H1 (cell line): ENCODE measurements around the gene CYP26A1. TPM values are rescaled to one million over a fixed set of nuclear protein-coding genes. Genes with fewer than 3 reads are reported as not detected.
A peak's percentile ranks its signal among the peaks of the same experiment; 100 is the strongest.

Source experiments
- CTCF ChIA-PET: fragments of 300-600 bp; sonication (Branson Sonifier 250); formaldehyde crosslinking; loops from one replicate; lab custom pipeline; 2021; ENCODE audit not compliant: partially characterized antibody; lab: Charles Lee
- POLR2A ChIA-PET: fragments of 300-600 bp; sonication (Branson Sonifier 250); formaldehyde crosslinking; loops from one replicate; lab custom pipeline; 2021; ENCODE audit warnings: inconsistent platforms; ENCODE audit not compliant: partially characterized antibody; lab: Charles Lee
- DNase-seq, 2 experiments: peaks; one replicate each; pipeline versions ENCODE4 v3.0.0 to v3.0.0-alpha.2; 2010 to 2022; ENCODE audit warnings: low spot score in 2 of 2, low read depth in 1 of 2, mixed read lengths in 1 of 2
- FAIRE-seq: peaks from 2 replicates; lab custom pipeline; 2011; peaks lifted over from hg19 to GRCh38; lab: Jason Lieb, UNC
- H2AFZ ChIP-seq: 2 replicates; pipeline ENCODE4 v1.8.1; 2012; ENCODE audit warnings: low read length, inconsistent platforms
- H2AK5ac ChIP-seq: 2 replicates; pipeline ENCODE4 v1.6.1; 2013; ENCODE audit warnings: low read depth, low read length
- H2BK120ac ChIP-seq: replicated peaks from 2 replicates; pipeline ENCODE3; 2013; ENCODE audit warnings: low read depth, low read length, inconsistent platforms
- H2BK12ac ChIP-seq: 2 replicates; pipeline ENCODE4 v1.6.1; 2013; ENCODE audit warnings: low read depth, low read length
- H2BK15ac ChIP-seq: 2 replicates; pipeline ENCODE4 v1.6.1; 2013; ENCODE audit warnings: low read length
- H2BK20ac ChIP-seq: 2 replicates; pipeline ENCODE4 v1.6.1; 2013; ENCODE audit warnings: low read length
- H2BK5ac ChIP-seq: 2 replicates; pipeline ENCODE4 v1.6.1; 2013; ENCODE audit warnings: low read depth, low read length
- H3K14ac ChIP-seq: 2 replicates; pipeline ENCODE4 v1.6.1; 2013; ENCODE audit warnings: inconsistent platforms; ENCODE audit not compliant: insufficient read length
- H3K18ac ChIP-seq: 2 replicates; pipeline ENCODE4 v1.6.1; 2013; ENCODE audit warnings: low read length; ENCODE audit errors: extremely low read depth
- H3K23ac ChIP-seq: 2 replicates; pipeline ENCODE4 v1.6.1; 2013; ENCODE audit warnings: inconsistent platforms; ENCODE audit not compliant: insufficient read length
- H3K23me2 ChIP-seq: 2 replicates; pipeline ENCODE4 v1.6.1; 2013; ENCODE audit warnings: low read depth, low read length
- H3K27ac ChIP-seq: 2 replicates; pipeline ENCODE4 v1.6.1; 2011; ENCODE audit warnings: low read depth, low read length, inconsistent platforms
- H3K27me3 ChIP-seq, 4 experiments: replicated peaks in 1 of 4; 1 replicate in 1 of 4; 2 replicates in 3 of 4; pipeline versions ENCODE4 v1.6.1 to v1.8.1; 2011 to 2013; ENCODE audit warnings: low read length in 3 of 4, mild to moderate bottlenecking in 3 of 4, inconsistent platforms in 2 of 4, mixed read lengths in 2 of 4, moderate library complexity in 1 of 4; ENCODE audit not compliant: control insufficient read depth in 3 of 4, insufficient read depth in 3 of 4; ENCODE audit errors: extremely low read depth in 1 of 4
- H3K36me3 ChIP-seq, 4 experiments: 2 replicates each; pipeline versions ENCODE4 v1.6.1 to v1.8.1; 2011 to 2013; ENCODE audit warnings: mild to moderate bottlenecking in 4 of 4, low read length in 3 of 4, moderate library complexity in 2 of 4, control low read depth in 1 of 4, inconsistent platforms in 1 of 4; ENCODE audit not compliant: insufficient read depth in 4 of 4, control insufficient read depth in 2 of 4
- H3K4ac ChIP-seq: replicated peaks from 2 replicates; pipeline ENCODE3; 2013; ENCODE audit warnings: low read length, low read depth, mixed read lengths, inconsistent platforms; ENCODE audit not compliant: insufficient read length
- H3K4me1 ChIP-seq, 4 experiments: replicated peaks in 1 of 4; 1 replicate in 1 of 4; 2 replicates in 3 of 4; pipeline versions ENCODE4 v1.6.1 to v1.8.1; 2011 to 2013; ENCODE audit warnings: low read length in 3 of 4, inconsistent platforms in 2 of 4, mixed read lengths in 1 of 4; ENCODE audit not compliant: insufficient read depth in 4 of 4, control insufficient read depth in 3 of 4
- H3K4me2 ChIP-seq, 2 experiments: 2 replicates each; pipeline versions ENCODE4 v1.6.1 to v1.8.1; 2011 to 2013; ENCODE audit warnings: low read depth in 2 of 2, low read length in 2 of 2, control low read depth in 1 of 2, inconsistent platforms in 1 of 2, mild to moderate bottlenecking in 1 of 2; ENCODE audit not compliant: insufficient read depth in 1 of 2
- H3K4me3 ChIP-seq, 4 experiments: fragments of 200-600, 300-600 bp in 1 of 4; sonication (generic), shearing (Covaris generic), sonication (Bioruptor Twin) in 1 of 4; 2 replicates each; pipeline versions ENCODE4 v1.5.1 to v1.8.1; 2011 to 2016; ENCODE audit warnings: low read length in 4 of 4, low read depth in 3 of 4, control low read depth in 2 of 4, inconsistent platforms in 2 of 4, mild to moderate bottlenecking in 2 of 4, mixed read lengths in 1 of 4, moderate library complexity in 1 of 4; ENCODE audit not compliant: insufficient read depth in 2 of 4; ENCODE audit errors: extremely low read depth in 1 of 4
- H3K56ac ChIP-seq: replicated peaks from 2 replicates; pipeline ENCODE3; 2013; ENCODE audit warnings: low read depth, mild to moderate bottlenecking, mixed read lengths, low read length, inconsistent platforms; ENCODE audit not compliant: insufficient read length
- H3K79me1 ChIP-seq: 2 replicates; pipeline ENCODE4 v1.6.1; 2013; ENCODE audit warnings: low read depth, low read length, control low read depth
- H3K79me2 ChIP-seq, 2 experiments: 2 replicates each; pipeline versions ENCODE4 v1.6.1 to v1.8.1; 2012 to 2013; ENCODE audit warnings: low read length in 2 of 2, mild to moderate bottlenecking in 2 of 2, inconsistent platforms in 1 of 2; ENCODE audit not compliant: insufficient read depth in 2 of 2, control insufficient read depth in 1 of 2
- H3K9ac ChIP-seq, 4 experiments: replicated peaks in 1 of 4; 1 replicate in 1 of 4; 2 replicates in 3 of 4; pipeline versions ENCODE4 v1.6.1 to v1.8.1; 2011 to 2013; ENCODE audit warnings: low read depth in 3 of 4, low read length in 3 of 4, control low read depth in 2 of 4, mild to moderate bottlenecking in 2 of 4, moderate library complexity in 2 of 4, inconsistent platforms in 1 of 4; ENCODE audit errors: extremely low read depth in 1 of 4
- H3K9me3 ChIP-seq, 2 experiments: 2 replicates each; pipeline versions ENCODE4 v1.6.1 to v1.8.1; 2012 to 2013; ENCODE audit warnings: mild to moderate bottlenecking in 2 of 2, moderate library complexity in 2 of 2, control low read depth in 1 of 2, inconsistent platforms in 1 of 2, low read depth in 1 of 2, low read length in 1 of 2, mixed read lengths in 1 of 2; ENCODE audit not compliant: insufficient read depth in 2 of 2
- H4K20me1 ChIP-seq, 2 experiments: replicated peaks in 1 of 2; 2 replicates each; pipeline versions ENCODE3 to v1.8.1; 2011 to 2013; ENCODE audit warnings: inconsistent platforms in 2 of 2, low read length in 2 of 2, mild to moderate bottlenecking in 1 of 2; ENCODE audit not compliant: insufficient read depth in 2 of 2, control insufficient read depth in 1 of 2
- H4K5ac ChIP-seq: 2 replicates; pipeline ENCODE4 v1.6.1; 2013; ENCODE audit warnings: low read length, low read depth, mixed read lengths, inconsistent platforms; ENCODE audit not compliant: insufficient read length
- H4K8ac ChIP-seq: 2 replicates; pipeline ENCODE4 v1.8.0; 2013; ENCODE audit warnings: mild to moderate bottlenecking, moderate library complexity, low read length, inconsistent platforms; ENCODE audit not compliant: insufficient read depth; ENCODE audit errors: extremely low read depth
- H4K91ac ChIP-seq: replicated peaks from 2 replicates; pipeline ENCODE3; 2013; ENCODE audit warnings: low read length, mixed read lengths, inconsistent platforms; ENCODE audit not compliant: insufficient read length
- CBX8 ChIP-seq: fragments of 300-800, 300-1000 bp; sonication (generic); IDR thresholded peaks from 2 replicates; pipeline ENCODE4 v1.7.1; 2016; ENCODE audit warnings: low read depth, low read length, borderline replicate concordance
- E2F6 ChIP-seq: IDR thresholded peaks from 2 replicates; pipeline ENCODE4 v1.6.1; 2012; ENCODE audit warnings: inconsistent platforms
- SAP30 ChIP-seq: fragments of 300-600 bp; sonication (generic); IDR thresholded peaks from 2 replicates; pipeline ENCODE4 v1.7.1; 2012; ENCODE audit warnings: low read length, moderate library complexity, mild to moderate bottlenecking, inconsistent platforms; ENCODE audit not compliant: insufficient read depth, insufficient replicate concordance
- TEAD4 ChIP-seq: IDR thresholded peaks from 2 replicates; pipeline ENCODE4 v1.6.1; 2012; ENCODE audit warnings: low read depth, low read length, inconsistent platforms, mixed read lengths
- YY1 ChIP-seq: IDR thresholded peaks from 2 replicates; pipeline ENCODE4 v1.6.1; 2011; ENCODE audit warnings: low read depth, mild to moderate bottlenecking, low read length
- ZNF274 ChIP-seq: IDR thresholded peaks from 2 replicates; pipeline ENCODE4 v1.7.0; 2012; ENCODE audit warnings: low read length, borderline replicate concordance; ENCODE audit errors: extremely low read depth
- WGBS, 2 experiments: shearing (Covaris generic) in 1 of 2; methylation state at CpG; one replicate each; pipeline versions ENCODE4 v1.1.6 to v1.1.7; 2013 to 2015; ENCODE audit warnings: low lambda C conversion rate in 2 of 2, mixed read lengths in 2 of 2, inconsistent platforms in 1 of 2, low coverage in 1 of 2, missing lambda C conversion rate in 1 of 2; ENCODE audit not compliant: insufficient replicate concordance in 2 of 2, insufficient coverage in 1 of 2, insufficient read length in 1 of 2; ENCODE audit errors: extremely low coverage in 1 of 2, missing lambda C conversion rate in 1 of 2; 5-methylcytosine and 5-hydroxymethylcytosine counted together
- polyA plus RNA-seq, 7 experiments: library from polyadenylated mRNA; depleted of rRNA in 3 of 7; stranded (reverse) in 5 of 7; unstranded in 2 of 7; fragments of >200 nt in 5 of 7; fragments of 200-250 nt in 2 of 7; gene quantifications; 1 replicate in 5 of 7; 2 replicates in 1 of 7; 4 replicates in 1 of 7; pipeline versions ENCODE4 v1.2.1 to v1.2.3, GENCODE V29; 2011 to 2013; ENCODE audit warnings: missing spikeins in 2 of 7, mixed read lengths in 2 of 7
- total RNA-seq: library from RNA; stranded (reverse); fragmentation: NEBNext Ultra II Directional; extraction: Animal tissue kit (Norgen Biotek cat#: 25700); gene quantifications from 2 replicates; pipeline ENCODE4 v1.2.1, GENCODE V29; 2021

Gene CYP26A1
- total and polyA plus RNA-seq, 2 of the 8 experiments (the other 6 are each of a cell fraction or from before 2014, with no cell fraction given), result 5.0 to 9.1 TPM

- Histone ChIP-seq H3K36me3 (peaks cover 0 to 38% (median 1%) of the 10 kb centered on the region in 4 experiments; a peak in 4 of 8 replicates), H2BK5ac (no peak overlapping the region), H3K9ac (no peak overlapping the region), H3K27ac (no peak overlapping the region), H3K18ac (no peak overlapping the region), H4K91ac (no peak overlapping the region), H3K9me3 (no peaks in the 10 kb centered on the region), H3K14ac (no peak overlapping the region), H4K8ac (no peak overlapping the region), H3K4me2 (peak overlapping the region in 1 of 2 experiments; percentile 95; a peak in 2 of 4 replicates), H3K79me1 (no peaks in the 10 kb centered on the region), H2BK15ac (no peak overlapping the region), H3K23me2 (peaks cover 16% of the 10 kb centered on the region), H2AK5ac (no peak overlapping the region), H2BK120ac (no peak overlapping the region), H2BK20ac (no peak overlapping the region), H3K4ac (no peak overlapping the region), H3K4me3 (peak overlapping the region in 2 of 4 experiments; percentile 66 to 83; a peak in 4 of 8 replicates), H3K56ac (no peak overlapping the region), H3K27me3 (peaks cover 41 to 53% (median 51%) of the 10 kb centered on the region in 4 experiments), H4K20me1 (no peaks in the 10 kb centered on the region), H2AFZ (no peak overlapping the region), H3K4me1 (peaks cover 4 to 33% (median 25%) of the 10 kb centered on the region in 4 experiments), H3K79me2 (no peaks in the 10 kb centered on the region; a peak in 1 of 4 replicates), H2BK12ac (no peak overlapping the region), H4K5ac (no peak overlapping the region), H3K23ac (no peak overlapping the region)
- DNase-seq (no peak), FAIRE-seq (no peak)
- ChIA-PET CTCF (interaction anchor here (0.7 to 18.5 kb wide), 18 partner anchors 8 to 438 kb away, joined by 3 to 363 read pairs (median 4); partner anchors contain the start of gene CYP26C1), POLR2A (interaction anchor here (5.3 kb wide), 1 partner anchor 13 kb away, joined by 26 read pairs; no protein-coding TSS in a partner anchor)
- WGBS, 2 experiments, result 68% methylated on average over 2 of the region's 2 CpGs; no CpG with 5 or more reads in 1 of the 2 experiments
- TF ChIP-seq YY1 (no peak), TEAD4 (no peak), E2F6 (no peak), ZNF274 (no peak), CBX8 (no peak), SAP30 (no peak)
Observed at GRCh38 chr10:93076871-93077270, 3.2 kb downstream of the CYP26A1 start.
